Inferior parietal cortex (tissue), 1 donor: Measurements from ENCODE around the gene TDRD1.
"Not testable (repeated sequence)": the region's sequence is repeated elsewhere in the genome, so short reads cannot be mapped to it uniquely, and the experiment has no call there.

Source experiments
- DNase-seq: peaks from one replicate; pipeline ENCODE4 v3.0.0-alpha.2; 2016; ENCODE audit errors: extremely low spot score

TDRD1 gene

GRCh38 chr10:114179148-114179547 is at the start of gene TDRD1:
Gene TDRD1, plus strand, starts transcription at chr10:114179353. Its CDS starts 8,479 bp downstream, at chr10:114187832.
- no peak for DNase-seq

GRCh38 chr10:114131094-114131493 is 48.1 kb upstream of the TDRD1 start:
- no peak for DNase-seq

GRCh38 chr10:114135476-114135875 is 43.7 kb upstream of the TDRD1 start:
- no peak for DNase-seq

- no peak for DNase-seq
Observed at GRCh38 chr10:114138581-114138980, 40.6 kb upstream of the TDRD1 start.

GRCh38 chr10:114140036-114140435 is 39.1 kb upstream of the TDRD1 start:
- no peak for DNase-seq

- not testable (repeated sequence) for DNase-seq
Observed at GRCh38 chr10:114140827-114141226, 38.3 kb upstream of the TDRD1 start.

- no peak for DNase-seq
Observed at GRCh38 chr10:114142018-114142417, 37.1 kb upstream of the TDRD1 start.

- no peak for DNase-seq
Observed at GRCh38 chr10:114143160-114143559, 36.0 kb upstream of the TDRD1 start.

- not testable (repeated sequence) for DNase-seq
Observed at GRCh38 chr10:114149476-114149875, 29.7 kb upstream of the TDRD1 start.

- no peak for DNase-seq
Observed at GRCh38 chr10:114151486-114151885, 27.7 kb upstream of the TDRD1 start.

- DNase-seq: no peak
Observed at GRCh38 chr10:114151892-114152291, 27.3 kb upstream of the TDRD1 start.

GRCh38 chr10:114157912-114158311 is 21.2 kb upstream of the TDRD1 start:
- no peak for DNase-seq

- no peak for DNase-seq
Observed at GRCh38 chr10:114163062-114163461, 16.1 kb upstream of the TDRD1 start.

- no peak for DNase-seq
Observed at GRCh38 chr10:114166043-114166442, 13.1 kb upstream of the TDRD1 start.

- DNase-seq: no peak
Observed at GRCh38 chr10:114166494-114166893, 12.7 kb upstream of the TDRD1 start.

GRCh38 chr10:114167985-114168384 is 11.2 kb upstream of the TDRD1 start:
- DNase-seq: no peak

GRCh38 chr10:114168450-114169009 is 10.6 kb upstream of the TDRD1 start:
- DNase-seq: no peak

GRCh38 chr10:114172216-114172615 is 6.9 kb upstream of the TDRD1 start:
- peak; percentile 21 for DNase-seq

- DNase-seq: peak; percentile 39
Observed at GRCh38 chr10:114172776-114173602, 6.2 kb upstream of the TDRD1 start.

- DNase-seq: no peak
Observed at GRCh38 chr10:114173603-114173920, 5.6 kb upstream of the TDRD1 start.

GRCh38 chr10:114173921-114174694 is 5.0 kb upstream of the TDRD1 start, which contains the start of gene CCDC186:
Gene CCDC186, minus strand, starts transcription at chr10:114174203. Its CDS starts 10,935 bp downstream, at chr10:114163268.
- DNase-seq: peak; percentile 84

- peak; percentile 32 for DNase-seq
Observed at GRCh38 chr10:114174695-114175188, 4.4 kb upstream of the TDRD1 start.
